ENCODE results near the gene GBP7. TPM values are rescaled to one million over a fixed set of nuclear protein-coding genes. Genes with fewer than 3 reads are reported as not detected.

Gene GBP7
- total RNA-seq, 4 donors from 2014 or later, result not detected

GRCh38 chr1:89102021-89102420 is 73.8 kb downstream of the GBP7 start:
- Histone ChIP-seq H3K4me1 (no peaks in the 10 kb centered on the region), H3K27me3 (no peaks in the 10 kb centered on the region), H3K36me3 (peaks cover 16 to 29% of the 10 kb centered on the region in 2 donors), H3K27ac (no peak overlapping the region), H3K9me3 (no peaks in the 10 kb centered on the region), H3K4me3 (no peak overlapping the region)
- ATAC-seq, result no peak
- TF ChIP-seq POLR2A (IDR thresholded peaks at IDR 0.05), result no peak
- TF ChIP-seq EP300 (IDR thresholded peaks at IDR 0.05), result no peak
- no peak for TF ChIP-seq POLR2AphosphoS5 (IDR thresholded peaks at IDR 0.05)
- TF ChIP-seq CTCF (IDR thresholded peaks at IDR 0.05), result no peak

- H3K4me3 ChIP-seq, result no peak overlapping the region
- H3K27me3 ChIP-seq, result no peaks in the 10 kb centered on the region
- H3K27ac ChIP-seq, result no peak overlapping the region
- no peaks in the 10 kb centered on the region for H3K4me1 ChIP-seq
- H3K36me3 ChIP-seq, result peaks cover 4 to 13% of the 10 kb centered on the region in 2 donors
- no peak for ATAC-seq
- peaks cover 0 to 5% (median 0%) of the 10 kb centered on the region in 3 donors for H3K9me3 ChIP-seq
- TF ChIP-seq POLR2A (IDR thresholded peaks at IDR 0.05), result no peak
- no peak for TF ChIP-seq EP300 (IDR thresholded peaks at IDR 0.05)
- TF ChIP-seq POLR2AphosphoS5 (IDR thresholded peaks at IDR 0.05), result no peak
- TF ChIP-seq CTCF (IDR thresholded peaks at IDR 0.05), result no peak
- WGBS, 2 donors (ENCODE audit: low coverage in 1 of 2), result 100% methylated on average over 1 to 2 of the region's 3 CpGs
Measured at GRCh38 chr1:89100412-89100811, 75.4 kb downstream of the GBP7 start.

- H3K27me3 ChIP-seq, result no peaks in the 10 kb centered on the region
- no peak for ATAC-seq
- H3K9me3 ChIP-seq, result peaks cover 0 to 5% (median 0%) of the 10 kb centered on the region in 3 donors
- no peaks in the 10 kb centered on the region for H3K36me3 ChIP-seq
- H3K27ac ChIP-seq, result no peak overlapping the region
- no peak for TF ChIP-seq EP300 (IDR thresholded peaks at IDR 0.05)
- no peak for TF ChIP-seq POLR2A (IDR thresholded peaks at IDR 0.05)
- TF ChIP-seq CTCF (IDR thresholded peaks at IDR 0.05), result no peak
- TF ChIP-seq POLR2AphosphoS5 (IDR thresholded peaks at IDR 0.05), result no peak
- 54 to 67% methylated on average over 2 of the region's 3 CpGs for WGBS, 2 donors (ENCODE audit: low coverage in 1 of 2)
- no peak overlapping the region for H3K4me3 ChIP-seq
- no peaks in the 10 kb centered on the region for H3K4me1 ChIP-seq
Measured at GRCh38 chr1:89098857-89099256, 76.9 kb downstream of the GBP7 start.

- TF ChIP-seq POLR2A (IDR thresholded peaks at IDR 0.05) (no peak), EP300 (IDR thresholded peaks at IDR 0.05) (no peak), POLR2AphosphoS5 (IDR thresholded peaks at IDR 0.05) (no peak), CTCF (IDR thresholded peaks at IDR 0.05) (no peak)
- Histone ChIP-seq H3K4me3 (no peak overlapping the region), H3K27ac (no peak overlapping the region), H3K36me3 (no peaks in the 10 kb centered on the region), H3K27me3 (no peaks in the 10 kb centered on the region), H3K9me3 (peaks cover 0 to 5% (median 0%) of the 10 kb centered on the region in 3 donors), H3K4me1 (no peaks in the 10 kb centered on the region)
- WGBS, 2 donors (ENCODE audit: low coverage in 1 of 2), result 89 to 93% methylated on average over 2 of the region's 2 CpGs
- ATAC-seq, result no peak
Measured at GRCh38 chr1:89095737-89096136, 80.1 kb downstream of the GBP7 start.

GRCh38 chr1:89089962-89090361 is 85.8 kb downstream of the GBP7 start:
- Histone ChIP-seq H3K27ac (no peak overlapping the region), H3K4me1 (no peaks in the 10 kb centered on the region), H3K9me3 (no peaks in the 10 kb centered on the region), H3K36me3 (no peaks in the 10 kb centered on the region), H3K4me3 (no peak overlapping the region), H3K27me3 (no peaks in the 10 kb centered on the region)
- no peak for ATAC-seq
- WGBS, 2 donors (ENCODE audit: low coverage in 1 of 2), result 29 to 33% methylated on average over 1 of the region's 1 CpG
- TF ChIP-seq POLR2AphosphoS5 (IDR thresholded peaks at IDR 0.05) (no peak), CTCF (IDR thresholded peaks at IDR 0.05) (no peak), POLR2A (IDR thresholded peaks at IDR 0.05) (no peak), EP300 (IDR thresholded peaks at IDR 0.05) (no peak)
